ENCODE measurements around the gene CLSTN2.
A peak's percentile ranks its signal among the peaks of the same experiment; 100 is the strongest.

The CLSTN2 gene

GRCh38 chr3:140236836-140237501 is 302.0 kb downstream of the CLSTN2 start:
- DNase-seq (ENCODE audit: low spot score), result no peak

- no peak for DNase-seq (ENCODE audit: low spot score)
Observed at GRCh38 chr3:140238646-140239314, 303.8 kb downstream of the CLSTN2 start.

DNA sequence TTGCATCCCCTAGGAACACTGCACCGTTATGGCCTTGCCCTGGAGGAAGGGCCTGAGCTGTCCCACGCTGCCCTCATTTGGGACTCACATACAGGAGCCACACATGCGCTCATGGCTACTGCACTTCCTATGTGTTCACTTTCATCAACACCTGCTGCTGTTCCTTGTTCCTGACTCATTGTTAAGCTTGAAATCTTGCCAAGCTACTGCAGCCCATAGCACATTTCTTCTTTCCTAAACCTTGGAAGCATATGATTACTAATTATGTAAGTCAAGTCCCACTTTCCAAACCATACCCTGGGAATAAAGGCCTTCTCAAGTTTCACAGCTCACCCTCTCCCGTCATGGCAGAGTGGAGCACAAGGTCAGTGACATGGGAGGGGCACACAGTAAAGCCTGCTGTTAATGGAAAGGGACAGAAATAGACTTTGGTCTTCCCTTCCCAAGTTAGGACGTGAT is 307.9 kb downstream of the CLSTN2 start:
- DNase-seq (ENCODE audit: low spot score), result no peak

DNA sequence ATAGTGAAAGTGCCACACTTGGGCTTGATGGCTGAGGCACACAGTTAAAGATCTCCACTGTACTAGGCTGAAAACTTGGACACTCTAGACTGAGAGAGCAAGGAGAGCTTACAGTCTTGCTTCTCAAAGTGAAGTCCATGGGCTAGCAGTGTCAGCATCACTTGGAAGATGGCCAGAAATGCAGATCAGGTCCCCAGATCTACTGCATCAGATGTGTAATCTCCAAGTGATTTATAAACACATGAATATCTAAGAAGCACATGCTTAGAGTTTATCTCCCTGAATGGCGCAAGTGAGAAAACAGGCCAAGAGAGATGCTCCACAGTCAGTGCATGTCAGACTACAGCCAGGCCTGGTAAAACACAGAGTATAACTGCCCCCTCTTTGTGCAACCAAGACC is 308.6 kb downstream of the CLSTN2 start:
- no peak for DNase-seq (ENCODE audit: low spot score)

DNA sequence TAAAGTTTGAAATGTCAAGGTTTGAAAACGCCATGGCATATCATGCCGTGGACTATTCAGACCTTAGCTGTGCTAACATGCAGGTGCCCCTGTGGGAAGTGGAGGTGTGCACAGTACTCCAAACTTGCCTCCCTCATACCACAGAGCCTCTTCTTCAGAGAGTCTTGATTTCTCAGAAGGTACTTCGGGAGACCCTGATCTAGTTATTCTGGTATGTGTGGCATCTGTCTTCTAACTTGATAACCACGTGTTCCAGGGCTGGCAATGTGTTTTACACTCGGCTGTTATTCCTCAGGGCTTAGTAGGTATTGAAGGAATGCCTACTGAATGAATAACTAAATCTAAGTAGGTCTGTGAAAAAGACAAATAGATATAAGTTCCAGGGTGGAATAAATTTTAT is 309.9 kb downstream of the CLSTN2 start:
- no peak for DNase-seq (ENCODE audit: low spot score)

GRCh38 chr3:140246578-140246977 is 311.6 kb downstream of the CLSTN2 start:
- DNase-seq (ENCODE audit: low spot score), result no peak

DNA sequence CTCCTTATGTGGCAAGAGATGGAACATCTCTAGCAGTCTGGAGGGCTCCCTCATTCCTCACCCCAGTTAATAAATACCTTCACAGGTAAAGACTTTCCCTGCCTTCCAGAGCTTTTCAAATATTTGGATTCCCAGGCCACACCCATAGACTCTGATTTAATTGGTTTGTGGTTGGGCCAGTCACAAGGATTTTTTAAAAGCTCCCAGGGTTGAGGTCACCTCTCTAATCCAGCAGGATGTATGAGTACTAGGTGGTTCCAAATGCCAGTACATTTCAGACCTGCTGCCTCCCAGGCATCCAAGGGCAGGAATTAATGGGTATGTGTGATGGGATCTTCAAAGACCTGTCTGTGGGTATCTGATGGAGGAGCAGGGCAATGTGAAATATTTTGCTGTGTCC is 312.8 kb downstream of the CLSTN2 start:
- DNase-seq (ENCODE audit: low spot score), result no peak

DNA sequence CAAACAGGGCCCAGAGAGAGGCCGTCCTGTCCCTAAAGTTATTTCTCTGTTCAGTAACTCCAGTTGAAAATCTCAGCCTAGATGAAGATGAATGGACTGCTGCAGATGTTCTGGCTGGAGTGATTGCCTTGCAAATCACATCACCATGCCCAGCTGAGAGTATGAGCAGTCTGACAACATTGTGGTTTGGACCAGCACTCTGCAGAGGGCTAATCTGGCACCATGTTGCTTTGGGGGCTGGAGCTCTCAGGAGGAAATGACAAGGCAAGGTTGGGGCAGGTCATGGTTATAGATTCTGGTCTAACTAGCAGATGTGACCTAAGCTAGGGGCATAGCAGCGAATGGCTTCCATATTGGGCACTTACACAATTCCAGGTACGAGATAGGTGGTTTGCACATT is 314.2 kb downstream of the CLSTN2 start:
- DNase-seq (ENCODE audit: low spot score), result no peak

GRCh38 chr3:140250010-140250855 is 315.2 kb downstream of the CLSTN2 start:
- DNase-seq (ENCODE audit: low spot score), result no peak

GRCh38 chr3:140250945-140251344 is 316.0 kb downstream of the CLSTN2 start:
- no peak for DNase-seq (ENCODE audit: low spot score)

DNA sequence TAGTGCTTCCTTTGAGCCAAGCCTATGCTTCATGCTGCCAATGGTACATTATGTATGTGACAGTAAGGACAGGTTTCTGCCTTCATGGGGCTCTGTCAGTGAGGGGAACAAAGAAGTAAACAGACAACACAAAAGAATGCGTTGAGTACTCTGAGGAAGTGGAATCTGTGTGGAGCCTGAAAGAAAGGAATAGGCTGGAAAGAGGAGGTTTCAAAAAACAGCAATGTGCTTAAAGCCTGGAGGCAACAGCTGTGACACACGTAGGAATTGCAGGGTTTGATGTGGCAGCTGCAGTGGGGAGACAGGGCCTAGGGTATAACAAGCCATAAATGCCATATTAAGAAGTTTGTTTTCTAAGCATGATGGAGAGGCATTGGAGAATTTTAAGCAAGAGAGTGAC is 316.7 kb downstream of the CLSTN2 start:
- DNase-seq (ENCODE audit: low spot score), result no peak

DNA sequence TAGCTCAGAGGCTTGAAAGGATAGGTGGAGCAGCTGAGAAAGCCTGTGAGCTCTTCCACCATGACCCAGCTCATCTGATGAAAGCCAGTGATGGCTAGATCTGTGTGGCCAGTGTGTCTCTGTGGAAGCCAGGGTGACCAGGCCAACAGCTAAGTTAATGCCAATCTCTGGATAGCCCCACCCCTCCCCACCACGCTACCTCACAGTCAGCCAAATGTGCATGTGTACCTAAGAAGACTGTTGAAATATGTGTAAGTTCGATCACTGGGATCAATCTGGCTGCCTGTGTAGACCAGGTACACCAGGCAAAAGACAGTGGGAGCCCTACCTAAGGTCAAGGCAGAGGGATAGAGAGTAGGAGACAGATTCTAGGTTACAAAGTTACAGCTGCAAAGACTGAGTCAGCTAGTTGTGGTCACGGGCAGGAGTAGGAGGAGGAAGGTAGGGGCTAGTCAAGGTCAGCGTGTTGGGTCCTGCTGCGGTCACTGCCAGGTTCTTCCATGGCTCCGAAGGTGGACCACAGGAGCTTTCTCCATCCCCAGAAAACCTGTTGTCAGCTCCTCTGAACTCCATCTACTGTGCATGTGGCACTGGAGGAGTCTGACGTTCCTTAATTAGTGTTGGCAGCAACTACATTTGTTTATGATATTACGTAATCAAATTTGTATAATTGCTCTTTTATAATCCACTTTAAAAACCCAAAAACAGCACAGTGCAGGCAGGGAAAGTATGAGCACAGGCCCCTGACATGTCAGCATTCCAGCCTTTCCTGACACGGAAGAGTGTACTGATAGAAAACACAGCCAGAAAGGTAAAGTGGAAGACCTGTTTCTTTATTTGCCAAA is 318.0 kb downstream of the CLSTN2 start:
- DNase-seq (ENCODE audit: low spot score), result no peak

DNA sequence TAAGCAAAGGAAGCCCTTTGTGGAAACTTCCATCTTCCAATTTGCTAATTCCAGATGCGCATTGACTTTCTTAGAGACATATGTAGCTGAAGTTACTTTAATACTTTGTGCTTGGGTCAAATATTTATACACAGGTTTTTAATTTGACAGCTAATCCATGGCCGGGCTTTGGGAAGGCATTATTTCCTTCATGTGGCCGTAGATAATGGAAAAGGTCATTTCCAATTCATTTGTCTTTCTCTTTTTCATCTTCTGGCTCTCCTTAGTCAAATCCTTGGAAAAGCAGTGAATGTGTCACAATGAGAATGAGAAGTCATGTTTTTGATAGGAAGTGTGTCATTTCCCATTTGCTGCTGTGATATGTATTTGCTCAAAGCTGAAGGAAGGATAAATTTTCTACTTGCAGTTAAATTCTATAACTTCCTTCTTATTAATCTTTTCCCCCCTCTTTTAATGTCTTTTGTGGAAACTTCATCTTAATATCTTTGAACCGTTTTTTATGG is 323.3 kb downstream of the CLSTN2 start:
- DNase-seq (ENCODE audit: low spot score), result no peak

DNA sequence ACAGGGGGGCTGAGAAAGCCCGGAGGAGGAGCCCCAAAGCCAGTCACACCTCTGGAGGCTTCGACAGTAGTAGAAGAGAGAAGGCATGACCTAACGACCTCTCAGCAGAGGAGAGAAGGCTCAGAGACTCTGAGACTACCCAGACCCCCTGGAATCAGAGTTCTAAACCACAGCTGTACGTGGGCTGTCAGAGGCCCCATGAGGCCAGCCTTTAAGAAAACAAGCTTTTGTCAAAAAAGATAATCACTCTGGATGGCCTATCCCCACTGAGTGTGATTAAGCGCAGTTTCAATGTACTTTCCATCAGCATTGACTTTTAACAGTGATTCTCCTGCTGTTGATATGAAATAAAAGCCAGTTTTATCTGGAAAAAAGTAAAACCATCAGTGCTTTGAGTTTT is 330.3 kb downstream of the CLSTN2 start:
- no peak for DNase-seq (ENCODE audit: low spot score)

DNA sequence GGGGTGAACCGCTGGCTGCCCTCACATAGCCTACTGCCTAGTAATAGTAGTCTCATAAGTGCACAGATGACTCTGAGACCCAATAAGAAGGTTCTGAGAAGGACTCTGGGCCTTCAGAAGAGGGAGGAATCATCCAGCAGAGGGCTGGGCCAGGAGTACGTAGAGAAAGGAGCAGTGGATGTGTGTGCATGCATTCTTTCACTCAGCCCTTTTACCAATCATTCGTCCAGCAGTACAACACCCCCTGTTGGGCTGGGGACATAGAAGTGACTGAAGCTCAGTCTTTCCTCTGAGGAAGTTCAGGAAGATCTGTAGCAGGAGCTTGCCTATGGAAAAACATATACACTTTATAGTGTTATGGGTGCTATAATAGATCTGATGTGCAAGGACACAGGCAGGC is 333.1 kb downstream of the CLSTN2 start:
- no peak for DNase-seq (ENCODE audit: low spot score)

DNA sequence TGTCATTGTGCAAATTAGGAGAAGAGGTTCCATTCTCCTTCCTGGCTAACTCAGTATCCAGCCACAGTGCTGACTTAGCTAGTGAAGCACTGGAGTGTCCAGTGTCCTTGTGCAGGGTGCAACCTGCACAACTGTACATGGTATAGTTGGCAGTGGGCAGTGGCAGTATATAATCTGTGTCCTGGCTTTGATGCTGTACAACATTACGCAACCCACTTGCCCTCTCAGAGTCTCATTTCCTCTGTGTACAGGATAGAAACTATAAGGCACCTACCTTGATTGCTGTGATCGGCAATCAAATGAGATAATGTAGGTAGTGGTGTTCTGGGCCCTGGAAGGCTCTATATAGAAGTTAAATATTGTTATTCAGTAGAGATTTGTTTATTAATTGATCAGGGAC is 333.6 kb downstream of the CLSTN2 start:
- DNase-seq (ENCODE audit: low spot score), result no peak

DNA sequence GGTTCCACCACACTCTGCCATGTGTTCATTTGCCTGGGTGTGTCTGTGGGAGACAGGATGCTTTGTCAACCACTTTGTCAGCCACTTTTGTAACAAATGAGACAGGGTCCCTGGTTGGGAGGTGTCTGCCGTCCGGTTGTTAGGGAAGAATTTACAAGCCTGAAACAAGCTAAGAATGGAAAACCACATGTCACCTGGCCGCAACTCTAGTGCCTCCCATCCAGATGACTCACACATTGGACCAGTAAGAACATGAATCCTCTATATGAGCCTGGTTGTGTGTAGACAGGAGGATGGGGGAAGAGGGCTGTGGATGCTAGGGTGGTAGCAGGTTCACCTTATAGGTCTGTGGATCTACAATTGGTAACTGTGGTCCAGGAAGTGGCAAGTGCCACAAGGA is 335.3 kb downstream of the CLSTN2 start:
- DNase-seq (ENCODE audit: low spot score), result no peak

DNA sequence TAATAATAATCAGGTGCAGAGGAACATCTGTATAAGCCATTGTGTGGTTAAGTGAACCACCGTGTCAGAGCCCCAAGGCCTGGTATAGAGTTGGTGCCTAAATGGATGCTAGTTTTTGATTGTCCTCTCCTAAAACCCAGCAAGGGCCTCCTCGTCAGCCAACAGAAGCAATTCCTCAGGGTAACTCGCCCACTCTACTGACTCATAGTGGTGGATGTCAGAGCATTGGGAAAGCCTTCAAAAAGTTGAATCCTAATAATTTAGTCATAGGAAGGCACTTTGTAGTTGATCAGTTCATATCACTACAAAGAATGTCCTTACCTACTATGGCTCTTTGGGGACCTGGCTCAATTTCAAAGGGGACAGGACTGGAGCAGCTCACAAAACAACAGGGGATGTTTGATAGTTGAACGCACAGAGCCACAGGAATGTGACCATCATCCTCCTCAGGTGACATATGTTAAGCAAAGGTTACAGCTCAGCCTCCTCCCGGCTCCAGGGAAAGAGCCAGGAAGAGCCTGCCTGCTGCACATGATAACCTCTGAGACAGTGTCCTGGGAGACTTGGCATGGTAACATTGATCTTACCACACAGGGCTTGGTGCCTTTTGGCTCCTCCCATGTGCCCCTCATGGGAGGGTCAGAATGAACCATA is 338.7 kb downstream of the CLSTN2 start:
- DNase-seq (ENCODE audit: low spot score), result no peak

GRCh38 chr3:140274429-140274828 is 339.4 kb downstream of the CLSTN2 start:
- no peak for DNase-seq (ENCODE audit: low spot score)

DNA sequence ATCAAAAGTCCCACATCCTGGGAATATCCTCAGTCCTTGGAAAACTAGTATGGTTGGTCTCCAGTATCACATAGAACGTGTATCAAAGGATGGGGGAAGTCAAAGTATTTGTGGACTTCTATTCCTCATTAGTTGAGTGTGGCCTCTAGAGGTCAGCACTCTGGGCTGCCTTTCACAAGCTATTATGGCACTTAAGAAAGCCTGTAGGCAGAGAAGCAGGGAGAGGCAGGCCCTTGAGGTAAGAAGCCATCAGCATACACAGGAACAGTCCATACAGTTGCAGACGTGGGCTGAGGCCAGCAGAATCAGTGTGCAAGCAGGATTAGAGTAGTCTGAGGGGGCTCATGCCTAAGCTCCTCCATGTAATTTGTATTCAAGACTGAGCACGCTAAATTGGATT is 341.7 kb downstream of the CLSTN2 start:
- peak; percentile 14 for DNase-seq (ENCODE audit: low spot score)

- no peak for DNase-seq (ENCODE audit: low spot score)
Observed at GRCh38 chr3:140277886-140278285, 342.9 kb downstream of the CLSTN2 start.

Data from cerebellar cortex (tissue), 1 donor.